Trophoblast cell (in vitro differentiated cells and primary cell): Measurements from ENCODE around the gene CADPS2.

Experiments
- DNase-seq, 2 donors: peaks; one replicate each; pipeline ENCODE4 v3.0.0-alpha.2; 2016
- H2AFZ ChIP-seq: 2 replicates; pipeline ENCODE4 v1.6.1; 2013; ENCODE audit warnings: low read length, moderate library complexity, mild to moderate bottlenecking; ENCODE audit not compliant: insufficient read depth, poor library complexity
- H2AK5ac ChIP-seq: 2 replicates; pipeline ENCODE4 v1.6.1; 2013; ENCODE audit warnings: mild to moderate bottlenecking, low read length
- H2BK120ac ChIP-seq: 2 replicates; pipeline ENCODE4 v1.6.1; 2013; ENCODE audit warnings: low read length, mild to moderate bottlenecking, moderate library complexity; ENCODE audit not compliant: insufficient read depth, poor library complexity
- H2BK12ac ChIP-seq: 2 replicates; pipeline ENCODE4 v1.6.1; 2013; ENCODE audit warnings: mild to moderate bottlenecking, low read length, moderate library complexity
- H2BK5ac ChIP-seq: 2 replicates; pipeline ENCODE4 v1.6.1; 2013; ENCODE audit warnings: low read length, low read depth, moderate library complexity, mild to moderate bottlenecking; ENCODE audit not compliant: poor library complexity
- H3K14ac ChIP-seq: 2 replicates; pipeline ENCODE4 v1.6.1; 2013; ENCODE audit warnings: mild to moderate bottlenecking, low read length
- H3K18ac ChIP-seq: 2 replicates; pipeline ENCODE4 v1.6.1; 2013; ENCODE audit warnings: mild to moderate bottlenecking, low read length
- H3K23ac ChIP-seq: 2 replicates; pipeline ENCODE4 v1.6.1; 2013; ENCODE audit warnings: low read length
- H3K27ac ChIP-seq: 2 replicates; pipeline ENCODE4 v1.5.1; 2013; ENCODE audit warnings: low read depth, mild to moderate bottlenecking, inconsistent platforms, low read length, moderate library complexity
- H3K27me3 ChIP-seq: 2 replicates; pipeline ENCODE4 v1.6.1; 2013; ENCODE audit warnings: inconsistent platforms, mild to moderate bottlenecking, low read length, moderate library complexity; ENCODE audit not compliant: insufficient read depth
- H3K36me3 ChIP-seq, 2 experiments: 1 replicate in 1 of 2; 2 replicates in 1 of 2; pipeline ENCODE4 v1.6.1; 2013; ENCODE audit warnings: low read length in 2 of 2, mild to moderate bottlenecking in 2 of 2, moderate library complexity in 1 of 2; ENCODE audit not compliant: insufficient read depth in 2 of 2, control insufficient read depth in 1 of 2
- H3K4ac ChIP-seq: 2 replicates; pipeline ENCODE4 v1.6.1; 2013; ENCODE audit warnings: low read depth, mild to moderate bottlenecking, low read length, moderate library complexity
- H3K4me1 ChIP-seq, 2 experiments: 1 replicate in 1 of 2; 2 replicates in 1 of 2; pipeline ENCODE4 v1.6.1; 2013; ENCODE audit warnings: low read length in 2 of 2, mild to moderate bottlenecking in 2 of 2, moderate library complexity in 1 of 2; ENCODE audit not compliant: insufficient read depth in 2 of 2, control insufficient read depth in 1 of 2
- H3K4me2 ChIP-seq: 2 replicates; pipeline ENCODE4 v1.6.1; 2013; ENCODE audit warnings: inconsistent platforms, mild to moderate bottlenecking, low read length, moderate library complexity
- H3K4me3 ChIP-seq: 2 replicates; pipeline ENCODE4 v1.5.1; 2013; ENCODE audit warnings: mild to moderate bottlenecking, low read depth, low read length, inconsistent platforms
- H3K79me1 ChIP-seq: one replicate; pipeline ENCODE4 v1.6.1; 2013; ENCODE audit warnings: low read length
- H3K79me2 ChIP-seq: 2 replicates; pipeline ENCODE4 v1.6.1; 2013; ENCODE audit warnings: low read length, mild to moderate bottlenecking; ENCODE audit not compliant: control insufficient read depth, insufficient read depth, poor library complexity
- H3K9ac ChIP-seq: 2 replicates; pipeline ENCODE4 v1.6.1; 2013; ENCODE audit warnings: mild to moderate bottlenecking, low read length
- H3K9me3 ChIP-seq: 2 replicates; pipeline ENCODE4 v1.6.1; 2013; ENCODE audit warnings: low read depth, mild to moderate bottlenecking, control low read depth, inconsistent platforms, low read length; ENCODE audit not compliant: insufficient read depth
- H4K12ac ChIP-seq: 2 replicates; pipeline ENCODE4 v1.6.1; 2013; ENCODE audit warnings: low read depth, mild to moderate bottlenecking, low read length, moderate library complexity
- H4K8ac ChIP-seq: 2 replicates; pipeline ENCODE4 v1.6.1; 2013; ENCODE audit warnings: low read depth, mild to moderate bottlenecking, low read length, moderate library complexity
- H4K91ac ChIP-seq: one replicate; pipeline ENCODE4 v1.6.1; 2013; ENCODE audit warnings: low read depth, mild to moderate bottlenecking, low read length, moderate library complexity
- WGBS: extraction: QIAGEN DNeasy Blood & Tissue Kit; methylation state at CpG from one replicate; pipeline ENCODE4 v1.1.7; 2013; ENCODE audit warnings: missing lambda C conversion rate; ENCODE audit not compliant: insufficient read length, insufficient coverage; ENCODE audit errors: extremely low coverage; 5-methylcytosine and 5-hydroxymethylcytosine counted together

Gene CADPS2

GRCh38 chr7:122913608-122914007 lies 27.3 kb upstream of the CADPS2 start:
- no CpG with 5 or more reads among the region's 15 CpGs for WGBS

GRCh38 chr7:122902751-122903495 lies 16.7 kb upstream of the CADPS2 start:
- Histone ChIP-seq H4K12ac (no peak overlapping the region), H3K36me3 (no peaks in the 10 kb centered on the region), H2AFZ (no peak overlapping the region), H3K9me3 (no peaks in the 10 kb centered on the region), H3K79me1 (no peaks in the 10 kb centered on the region), H3K4me2 (no peak overlapping the region), H3K14ac (no peak overlapping the region), H3K4me3 (no peak overlapping the region), H2BK5ac (no peak overlapping the region), H3K4me1 (no peaks in the 10 kb centered on the region), H3K23ac (no peak overlapping the region), H2BK120ac (no peak overlapping the region), H2AK5ac (no peak overlapping the region), H2BK12ac (no peak overlapping the region), H4K91ac (no peak overlapping the region), H3K27me3 (no peaks in the 10 kb centered on the region), H3K18ac (no peak overlapping the region), H4K8ac (no peak overlapping the region), H3K9ac (no peak overlapping the region), H3K4ac (no peak overlapping the region), H3K27ac (no peak overlapping the region), H3K79me2 (no peaks in the 10 kb centered on the region)
- no CpG with 5 or more reads among the region's 5 CpGs for WGBS
- no peak for DNase-seq

More at GRCh38 chr7:122913608-122914007, 27.3 kb upstream of the CADPS2 start:
- Histone ChIP-seq H3K18ac (no peak overlapping the region), H3K79me1 (no peaks in the 10 kb centered on the region), H3K27me3 (no peaks in the 10 kb centered on the region), H3K14ac (no peak overlapping the region), H4K12ac (no peak overlapping the region), H2BK12ac (no peak overlapping the region), H3K4me3 (no peak overlapping the region), H2BK120ac (no peak overlapping the region), H2AK5ac (no peak overlapping the region), H3K9ac (no peak overlapping the region), H3K4me2 (no peak overlapping the region), H4K91ac (no peak overlapping the region), H3K79me2 (no peaks in the 10 kb centered on the region), H3K4me1 (no peaks in the 10 kb centered on the region), H3K36me3 (no peaks in the 10 kb centered on the region), H2BK5ac (no peak overlapping the region), H3K9me3 (no peaks in the 10 kb centered on the region), H2AFZ (no peak overlapping the region), H4K8ac (no peak overlapping the region), H3K4ac (no peak overlapping the region), H3K27ac (no peak overlapping the region), H3K23ac (no peak overlapping the region)
- no peak for DNase-seq

GRCh38 chr7:122901250-122901649 lies 15.0 kb upstream of the CADPS2 start:
- Histone ChIP-seq H2BK12ac (no peak overlapping the region), H3K79me1 (no peaks in the 10 kb centered on the region), H3K4me2 (no peak overlapping the region), H2AK5ac (no peak overlapping the region), H3K14ac (no peak overlapping the region), H3K9ac (no peak overlapping the region), H3K36me3 (no peaks in the 10 kb centered on the region), H4K91ac (no peak overlapping the region), H2BK5ac (no peak overlapping the region), H4K12ac (no peak overlapping the region), H3K4ac (no peak overlapping the region), H3K23ac (no peak overlapping the region), H3K4me1 (no peaks in the 10 kb centered on the region), H2AFZ (no peak overlapping the region), H3K9me3 (no peaks in the 10 kb centered on the region), H3K27ac (no peak overlapping the region), H2BK120ac (no peak overlapping the region), H3K27me3 (no peaks in the 10 kb centered on the region), H3K79me2 (no peaks in the 10 kb centered on the region), H3K18ac (no peak overlapping the region), H4K8ac (no peak overlapping the region), H3K4me3 (no peak overlapping the region)
- no peak for DNase-seq
- no CpG with 5 or more reads among the region's 3 CpGs for WGBS

- no peak overlapping the region for H3K4me2 ChIP-seq
- H3K27me3 ChIP-seq = no peaks in the 10 kb centered on the region
- H3K4me1 ChIP-seq = no peaks in the 10 kb centered on the region
- no peak overlapping the region for H2BK5ac ChIP-seq
- H2AFZ ChIP-seq = no peak overlapping the region
- no peak overlapping the region for H3K4ac ChIP-seq
- H4K12ac ChIP-seq = no peak overlapping the region
- no peak overlapping the region for H2BK12ac ChIP-seq
- no peak overlapping the region for H4K91ac ChIP-seq
- H4K8ac ChIP-seq = no peak overlapping the region
- WGBS = no CpG with 5 or more reads among the region's 2 CpGs
- no peak overlapping the region for H2AK5ac ChIP-seq
- no peak for DNase-seq
- no peak overlapping the region for H3K4me3 ChIP-seq
- no peaks in the 10 kb centered on the region for H3K9me3 ChIP-seq
- no peaks in the 10 kb centered on the region for H3K79me2 ChIP-seq
- H2BK120ac ChIP-seq = no peak overlapping the region
- no peak overlapping the region for H3K23ac ChIP-seq
- no peak overlapping the region for H3K9ac ChIP-seq
- no peak overlapping the region for H3K18ac ChIP-seq
- H3K27ac ChIP-seq = no peak overlapping the region
- no peaks in the 10 kb centered on the region for H3K36me3 ChIP-seq
- H3K79me1 ChIP-seq = no peaks in the 10 kb centered on the region
- H3K14ac ChIP-seq = no peak overlapping the region
These were observed 10.2 kb upstream of the CADPS2 start for GRCh38 chr7:122896509-122896908.
